Measurements from ENCODE around the gene ACD.

The ACD gene

DNA sequence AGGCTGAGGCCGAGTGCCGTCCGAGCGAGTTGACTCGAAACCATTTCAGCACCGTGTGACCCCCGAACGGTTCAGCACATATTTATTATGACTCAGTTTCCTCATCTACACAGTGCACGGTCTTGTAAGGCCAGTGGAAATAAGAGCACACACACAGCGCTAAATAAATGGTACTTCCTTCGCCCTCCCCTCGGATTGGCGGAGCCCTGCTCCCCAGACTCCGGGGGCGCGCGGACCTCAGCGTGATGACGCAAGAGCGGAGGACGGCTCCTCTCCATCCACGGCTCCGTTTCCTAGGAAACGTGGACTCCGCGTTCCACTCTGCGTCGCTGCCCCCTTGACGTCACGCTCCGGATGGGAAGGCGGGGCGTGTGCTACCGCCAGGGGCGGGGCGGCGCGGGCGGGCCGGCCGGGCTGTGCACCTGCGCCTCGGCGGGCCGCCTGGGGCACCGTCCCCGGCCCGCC, 536 bp upstream of the ACD start, which contains the start of gene PARD6A:
Gene PARD6A (plus strand): TSS at position 397 of the 465 bp plus-strand sequence. CDS start 79 bp downstream, outside the sequence.
- peak within 1 kb of the TSS; percentile 93 for H3K27ac Mint-ChIP-seq
- peaks cover 20% of the 10 kb centered on the region for H3K4me1 Mint-ChIP-seq (ENCODE audit: low read depth)
- no peaks in the 10 kb centered on the region for H3K27me3 Mint-ChIP-seq
- H3K4me3 Mint-ChIP-seq = peak within 1 kb of the TSS; percentile 94
- peaks cover 5% of the 10 kb centered on the region for H3K36me3 Mint-ChIP-seq
- H3K9me3 Mint-ChIP-seq (ENCODE audit: low read depth) = no peaks in the 10 kb centered on the region

GRCh38 chr16:67658849-67659674, 998 bp downstream of the ACD start:
- Mint-ChIP-seq H3K4me1 (ENCODE audit: low read depth) (peaks cover 20% of the 10 kb centered on the region), H3K27ac (peak overlapping the region; percentile 93), H3K27me3 (no peaks in the 10 kb centered on the region), H3K9me3 (ENCODE audit: low read depth) (no peaks in the 10 kb centered on the region), H3K36me3 (no peaks in the 10 kb centered on the region), H3K4me3 (peak overlapping the region; percentile 94)

GRCh38 chr16:67657751-67658518, 2.1 kb downstream of the ACD start:
- Mint-ChIP-seq H3K27me3 (no peaks in the 10 kb centered on the region), H3K4me3 (peak overlapping the region; percentile 94), H3K4me1 (ENCODE audit: low read depth) (peaks cover 18% of the 10 kb centered on the region), H3K36me3 (no peaks in the 10 kb centered on the region), H3K27ac (peak overlapping the region; percentile 46), H3K9me3 (ENCODE audit: low read depth) (no peaks in the 10 kb centered on the region)

DNA sequence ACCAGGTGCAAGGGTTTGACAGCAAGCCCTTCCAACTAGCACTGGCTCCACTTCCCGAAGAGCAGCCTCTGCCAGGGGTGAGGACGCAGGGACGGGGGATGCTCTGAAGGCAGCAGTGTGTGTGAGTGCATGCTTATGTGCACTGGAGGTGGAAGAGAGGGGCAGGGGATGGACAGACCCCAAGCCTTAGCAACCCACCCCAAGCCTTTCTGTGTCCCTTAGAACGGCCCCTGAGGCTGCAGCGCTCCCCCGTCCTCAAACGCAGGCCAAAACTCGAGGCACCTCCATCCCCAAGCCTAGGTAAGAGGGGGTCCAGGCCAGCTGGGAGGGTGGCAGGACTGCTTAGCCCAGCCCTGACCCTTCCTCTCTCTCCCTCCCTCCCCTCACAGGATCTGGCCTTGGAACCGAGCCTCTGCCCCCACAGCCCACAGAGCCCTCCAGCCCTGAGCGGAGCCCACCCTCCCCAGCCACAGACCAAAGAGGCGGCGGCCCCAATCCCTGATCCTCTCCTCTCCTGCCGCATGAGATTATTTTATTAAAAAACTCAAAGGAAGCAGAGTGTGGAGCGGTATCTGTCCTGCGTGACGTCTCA, 2.9 kb downstream of the ACD start:
- peak overlapping the region; percentile 46 for H3K27ac Mint-ChIP-seq

GRCh38 chr16:67656344-67657016, 3.6 kb downstream of the ACD start:
- Mint-ChIP-seq H3K27ac (no peak overlapping the region), H3K36me3 (peaks cover 2% of the 10 kb centered on the region), H3K4me1 (ENCODE audit: low read depth) (peaks cover 19% of the 10 kb centered on the region), H3K9me3 (ENCODE audit: low read depth) (no peaks in the 10 kb centered on the region), H3K27me3 (no peaks in the 10 kb centered on the region), H3K4me3 (no peak overlapping the region)

More for the DNA sequence above, 2.9 kb downstream of the ACD start:
- peaks cover 18% of the 10 kb centered on the region for H3K4me1 Mint-ChIP-seq (ENCODE audit: low read depth)
- peak overlapping the region; percentile 32 for H3K4me3 Mint-ChIP-seq
- no peaks in the 10 kb centered on the region for H3K27me3 Mint-ChIP-seq
- H3K36me3 Mint-ChIP-seq = peaks cover under 1% of the 10 kb centered on the region
- H3K9me3 Mint-ChIP-seq (ENCODE audit: low read depth) = no peaks in the 10 kb centered on the region

DNA sequence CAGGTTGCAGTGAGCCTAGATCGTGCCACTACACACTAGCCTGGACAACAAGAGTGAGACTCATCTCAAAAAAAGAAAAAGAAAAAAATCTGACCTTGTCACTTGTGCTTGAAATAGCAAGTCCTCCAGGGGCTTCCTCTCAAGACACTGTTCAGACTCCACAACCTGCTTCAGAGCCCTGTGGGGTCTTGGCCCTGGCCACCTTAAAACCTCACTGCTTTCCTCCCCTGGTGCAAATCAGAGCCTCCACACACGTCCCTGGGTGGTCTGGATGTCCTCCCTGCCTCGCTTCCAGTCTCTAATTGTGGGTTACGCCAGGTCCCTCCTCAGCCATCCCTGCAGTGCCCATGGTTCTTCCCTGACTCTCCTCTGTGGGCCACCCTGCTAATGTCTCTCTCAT, 4.7 kb downstream of the ACD start:
- peak overlapping the region; percentile 46 for H3K27ac Mint-ChIP-seq
- no peaks in the 10 kb centered on the region for H3K27me3 Mint-ChIP-seq
- H3K9me3 Mint-ChIP-seq (ENCODE audit: low read depth) = no peaks in the 10 kb centered on the region
- H3K36me3 Mint-ChIP-seq = peaks cover 2% of the 10 kb centered on the region
- peaks cover 15% of the 10 kb centered on the region for H3K4me1 Mint-ChIP-seq (ENCODE audit: low read depth)
- no peak overlapping the region for H3K4me3 Mint-ChIP-seq

DNA sequence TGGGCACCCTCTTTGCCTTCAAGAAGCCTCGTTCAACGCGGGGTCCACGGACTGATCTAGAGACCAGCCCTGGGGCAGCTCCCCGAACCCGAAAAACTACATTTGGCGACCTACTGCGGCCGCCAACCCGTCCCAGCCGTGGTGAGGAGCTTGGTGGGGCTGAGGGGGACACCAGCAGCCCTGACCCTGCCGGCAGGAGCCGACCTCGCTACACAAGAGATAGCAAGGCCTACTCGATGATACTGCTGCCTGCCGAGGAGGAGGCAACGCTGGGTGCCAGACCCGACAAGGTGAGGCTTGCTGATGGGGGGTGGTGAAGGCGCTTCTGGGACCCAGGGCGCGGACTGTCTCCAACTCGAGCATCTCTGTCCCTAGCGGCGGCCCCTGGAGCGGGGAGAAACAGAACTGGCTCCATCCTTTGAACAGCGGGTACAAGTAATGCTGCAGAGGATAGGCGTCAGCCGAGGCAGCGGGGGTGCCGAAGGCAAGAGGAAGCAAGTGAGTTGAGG, 5.6 kb downstream of the ACD start:
- H3K9me3 Mint-ChIP-seq (ENCODE audit: low read depth) = no peaks in the 10 kb centered on the region
- no peak overlapping the region for H3K27ac Mint-ChIP-seq
- H3K4me1 Mint-ChIP-seq (ENCODE audit: low read depth) = peaks cover 14% of the 10 kb centered on the region
- H3K36me3 Mint-ChIP-seq = peaks cover 2% of the 10 kb centered on the region
- H3K4me3 Mint-ChIP-seq = no peak overlapping the region
- no peaks in the 10 kb centered on the region for H3K27me3 Mint-ChIP-seq

DNA sequence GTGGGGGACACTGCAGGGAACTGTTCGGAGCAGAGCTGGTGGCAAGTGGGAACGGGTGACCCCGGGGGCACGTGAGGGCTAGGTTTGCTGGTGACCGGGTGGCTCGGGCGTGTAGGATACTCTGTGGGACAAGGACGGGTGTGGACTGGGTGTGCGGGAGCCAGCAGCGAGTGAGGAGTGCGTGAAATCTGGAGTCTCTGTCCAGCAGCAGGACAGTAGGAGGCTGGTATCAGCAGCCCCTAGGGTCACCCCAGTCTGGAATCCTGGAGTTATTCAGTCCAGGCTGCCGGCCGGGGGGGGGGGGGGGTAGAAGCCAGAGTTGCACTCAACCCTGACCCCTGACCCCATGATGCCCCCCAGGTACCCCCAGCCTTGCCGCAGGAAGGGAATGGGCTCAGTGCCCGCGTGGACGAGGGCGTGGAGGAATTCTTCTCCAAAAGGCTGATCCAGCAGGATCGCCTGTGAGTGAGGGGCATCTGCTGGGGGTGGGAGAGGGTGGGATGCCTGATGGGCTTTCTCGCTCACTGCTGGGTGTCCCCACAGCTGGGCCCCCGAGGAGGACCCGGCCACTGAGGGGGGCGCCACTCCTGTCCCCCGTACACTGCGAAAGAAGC, 6.2 kb downstream of the ACD start:
- H3K4me1 Mint-ChIP-seq (ENCODE audit: low read depth) = peaks cover 10% of the 10 kb centered on the region
- peaks cover 2% of the 10 kb centered on the region for H3K36me3 Mint-ChIP-seq
- H3K4me3 Mint-ChIP-seq = no peak overlapping the region

DNA sequence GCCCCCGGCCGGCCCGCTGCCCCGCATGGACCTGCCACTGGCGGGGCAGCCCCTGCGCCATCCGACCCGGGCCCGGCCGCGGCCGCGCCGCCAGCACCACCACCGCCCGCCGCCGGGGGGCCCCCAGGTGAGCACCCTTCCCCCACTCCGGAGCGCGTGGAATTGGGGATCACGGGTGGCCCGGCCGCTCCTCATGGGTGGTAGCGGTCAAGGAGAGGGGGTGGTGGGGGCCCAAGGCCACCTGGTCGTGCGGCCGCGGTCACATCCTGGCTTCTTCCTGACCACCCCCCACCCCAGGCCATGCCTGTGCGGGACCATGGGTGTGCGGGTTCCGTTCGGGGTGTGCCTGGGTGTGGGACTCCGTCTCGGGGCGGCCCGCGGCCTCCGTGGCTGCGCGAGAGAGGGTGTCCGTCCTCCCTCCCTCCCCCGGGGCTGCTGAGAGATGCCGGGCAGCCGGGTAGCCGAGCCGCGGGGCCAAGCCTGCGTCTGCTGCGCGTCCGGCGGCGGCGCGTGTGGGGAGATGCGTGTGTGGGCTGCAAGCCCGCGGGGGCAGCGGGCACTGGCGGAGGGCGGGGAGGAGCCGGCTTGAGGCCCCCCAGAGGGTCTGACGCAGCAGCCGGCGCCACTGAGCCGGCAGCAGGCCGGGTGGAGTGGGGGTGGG, 6.8 kb downstream of the ACD start:
- Mint-ChIP-seq H3K27me3 (no peaks in the 10 kb centered on the region), H3K36me3 (peaks cover 2% of the 10 kb centered on the region), H3K27ac (no peak overlapping the region), H3K4me1 (ENCODE audit: low read depth) (peaks cover 6% of the 10 kb centered on the region), H3K9me3 (ENCODE audit: low read depth) (no peaks in the 10 kb centered on the region), H3K4me3 (no peak overlapping the region)

More for the DNA sequence above, 6.2 kb downstream of the ACD start:
- Mint-ChIP-seq H3K27ac (no peak overlapping the region), H3K27me3 (no peaks in the 10 kb centered on the region), H3K9me3 (ENCODE audit: low read depth) (no peaks in the 10 kb centered on the region)

- peaks cover 2% of the 10 kb centered on the region for H3K36me3 Mint-ChIP-seq
- no peaks in the 10 kb centered on the region for H3K27me3 Mint-ChIP-seq
- no peak overlapping the region for H3K4me3 Mint-ChIP-seq
- H3K27ac Mint-ChIP-seq = no peak overlapping the region
- peaks cover 6% of the 10 kb centered on the region for H3K4me1 Mint-ChIP-seq (ENCODE audit: low read depth)
- no peaks in the 10 kb centered on the region for H3K9me3 Mint-ChIP-seq (ENCODE audit: low read depth)
These were observed 7.4 kb downstream of the ACD start for GRCh38 chr16:67652578-67653127.

- H3K36me3 Mint-ChIP-seq = peaks cover 2% of the 10 kb centered on the region
- H3K27me3 Mint-ChIP-seq = no peaks in the 10 kb centered on the region
- H3K4me3 Mint-ChIP-seq = no peak overlapping the region
- peaks cover 6% of the 10 kb centered on the region for H3K4me1 Mint-ChIP-seq (ENCODE audit: low read depth)
- no peaks in the 10 kb centered on the region for H3K9me3 Mint-ChIP-seq (ENCODE audit: low read depth)
- peak overlapping the region; percentile 28 for H3K27ac Mint-ChIP-seq
These were observed 8.2 kb downstream of the ACD start for GRCh38 chr16:67651847-67652246.

DNA sequence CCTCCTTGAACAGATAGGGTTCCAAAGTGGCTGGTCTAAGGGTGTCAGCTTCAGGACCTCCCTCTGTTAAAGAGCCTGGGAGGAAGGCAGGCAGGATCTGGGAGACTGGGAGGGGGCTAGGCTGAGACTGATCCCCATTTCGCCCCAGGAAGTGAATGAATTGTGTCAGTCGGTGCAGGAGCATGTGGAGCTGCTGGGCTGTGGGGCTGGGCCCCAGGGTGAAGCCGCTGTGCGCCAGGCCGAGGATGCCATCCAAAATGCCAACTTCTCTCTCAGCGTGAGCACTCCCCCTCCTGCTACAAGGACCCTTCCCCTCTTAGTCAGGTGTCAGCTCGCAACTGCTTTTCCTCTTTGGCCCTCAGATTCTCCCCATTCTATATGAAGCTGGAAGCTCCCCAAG, 9.0 kb downstream of the ACD start:
- H3K36me3 Mint-ChIP-seq = peaks cover 2% of the 10 kb centered on the region
- no peak overlapping the region for H3K4me3 Mint-ChIP-seq
- H3K9me3 Mint-ChIP-seq (ENCODE audit: low read depth) = no peaks in the 10 kb centered on the region
- H3K27me3 Mint-ChIP-seq = no peaks in the 10 kb centered on the region
- H3K4me1 Mint-ChIP-seq (ENCODE audit: low read depth) = peaks cover 9% of the 10 kb centered on the region
- no peak overlapping the region for H3K27ac Mint-ChIP-seq

DNA sequence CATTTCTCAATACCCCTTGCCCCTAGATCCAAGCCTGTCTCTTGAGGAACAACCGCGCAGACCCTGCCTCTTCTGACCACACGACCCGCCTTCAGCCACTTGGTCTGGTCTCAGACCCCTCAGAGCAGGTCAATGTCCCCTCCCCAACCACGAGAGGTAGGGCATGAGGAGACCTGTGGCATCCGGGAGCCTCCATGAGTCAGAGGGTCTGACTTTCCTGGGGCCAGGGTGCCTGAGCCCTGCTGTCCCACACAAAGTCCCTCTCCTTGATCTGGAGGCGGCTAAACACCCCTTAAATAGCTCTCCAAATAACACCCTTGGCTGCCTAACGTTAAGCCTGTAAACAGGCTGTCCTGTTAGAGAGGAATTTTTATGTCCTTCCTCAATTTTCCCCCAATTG, 10.0 kb downstream of the ACD start:
- Mint-ChIP-seq H3K27me3 (no peaks in the 10 kb centered on the region), H3K36me3 (peaks cover 2% of the 10 kb centered on the region), H3K4me1 (ENCODE audit: low read depth) (peaks cover 5% of the 10 kb centered on the region), H3K4me3 (no peak overlapping the region), H3K27ac (peak overlapping the region; percentile 36), H3K9me3 (ENCODE audit: low read depth) (no peaks in the 10 kb centered on the region)

Measured in activated naive CD8-positive, alpha-beta T cell (primary cell).